ENCODE measurements around the gene PSIP1. TPM values are rescaled to one million over a fixed set of nuclear protein-coding genes. Genes with fewer than 3 reads are reported as not detected.
"Not testable (repeated sequence)": the region's sequence is repeated elsewhere in the genome, so short reads cannot be mapped to it uniquely, and the experiment has no call there.

The PSIP1 gene
- polyA plus RNA-seq, 3 donors, result 14.7 to 20.2 (median 19.8) TPM

DNA sequence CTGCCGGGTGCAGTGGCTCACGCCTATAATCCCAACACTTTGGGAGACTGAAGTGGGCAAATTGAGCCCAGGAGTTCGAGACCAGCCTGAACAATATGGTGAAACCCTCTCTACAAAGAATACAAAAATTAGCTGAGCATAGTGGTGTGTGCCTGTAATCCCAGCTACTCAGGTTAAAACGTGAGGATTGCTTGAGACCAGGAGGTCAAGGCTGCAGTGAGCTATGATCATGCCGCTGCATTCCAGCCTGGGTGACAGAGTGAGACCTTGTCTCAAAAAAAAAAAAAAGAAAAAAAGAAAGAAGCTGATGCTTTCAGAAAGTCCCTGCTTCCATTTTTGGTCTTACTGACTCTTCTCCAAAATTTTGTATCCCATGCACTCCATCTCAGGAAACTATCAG lies 56.8 kb downstream of the PSIP1 start:
- H3K27ac Mint-ChIP-seq, result peak overlapping the region in 2 of 7 donors; percentile 10 to 75
- H3K27me3 Mint-ChIP-seq (ENCODE audit: low read depth in 3 of 3), result no peaks in the 10 kb centered on the region
- TF ChIP-seq, protein P1, sequence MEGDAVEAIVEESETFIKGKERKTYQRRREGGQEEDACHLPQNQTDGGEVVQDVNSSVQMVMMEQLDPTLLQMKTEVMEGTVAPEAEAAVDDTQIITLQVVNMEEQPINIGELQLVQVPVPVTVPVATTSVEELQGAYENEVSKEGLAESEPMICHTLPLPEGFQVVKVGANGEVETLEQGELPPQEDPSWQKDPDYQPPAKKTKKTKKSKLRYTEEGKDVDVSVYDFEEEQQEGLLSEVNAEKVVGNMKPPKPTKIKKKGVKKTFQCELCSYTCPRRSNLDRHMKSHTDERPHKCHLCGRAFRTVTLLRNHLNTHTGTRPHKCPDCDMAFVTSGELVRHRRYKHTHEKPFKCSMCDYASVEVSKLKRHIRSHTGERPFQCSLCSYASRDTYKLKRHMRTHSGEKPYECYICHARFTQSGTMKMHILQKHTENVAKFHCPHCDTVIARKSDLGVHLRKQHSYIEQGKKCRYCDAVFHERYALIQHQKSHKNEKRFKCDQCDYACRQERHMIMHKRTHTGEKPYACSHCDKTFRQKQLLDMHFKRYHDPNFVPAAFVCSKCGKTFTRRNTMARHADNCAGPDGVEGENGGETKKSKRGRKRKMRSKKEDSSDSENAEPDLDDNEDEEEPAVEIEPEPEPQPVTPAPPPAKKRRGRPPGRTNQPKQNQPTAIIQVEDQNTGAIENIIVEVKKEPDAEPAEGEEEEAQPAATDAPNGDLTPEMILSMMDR (IDR thresholded peaks at IDR 0.05), result no peak
- no peaks in the 10 kb centered on the region for H3K4me1 ChIP-seq (ENCODE audit: control insufficient read depth in 1 of 2, insufficient read depth in 2 of 2, low read length in 2 of 2)
- H3K9me3 ChIP-seq (replicated peaks in 1 of 2; ENCODE audit: control insufficient read depth in 1 of 2, insufficient read depth in 1 of 2, low read length in 2 of 2), result no peaks in the 10 kb centered on the region
- no peak for DNase-seq
- no peaks in the 10 kb centered on the region for H3K4me1 Mint-ChIP-seq
- H3K36me3 ChIP-seq (replicated peaks in 1 of 2; ENCODE audit: control insufficient read depth in 1 of 2, insufficient read depth in 2 of 2, low read length in 2 of 2), result peaks cover 84 to 97% of the 10 kb centered on the region in 2 donors
- peaks cover 47% of the 10 kb centered on the region for H4K20me1 ChIP-seq (ENCODE audit: insufficient read depth, low read length)
- no peak overlapping the region for H3K27ac ChIP-seq (ENCODE audit: low read depth in 1 of 2, low read length in 2 of 2)
- H3K4me3 Mint-ChIP-seq, result no peak overlapping the region
- no peak overlapping the region for H3K4me3 ChIP-seq (replicated peaks in 1 of 3; ENCODE audit: low read depth in 2 of 3, low read length in 3 of 3)
- no peaks in the 10 kb centered on the region for H3K27me3 ChIP-seq (ENCODE audit: control insufficient read depth in 2 of 2, insufficient read depth in 2 of 2, low read length in 2 of 2)
- intact Hi-C loops (cut with micrococcal nuclease), result no loop called here
- peaks cover 71 to 93% of the 10 kb centered on the region in 2 donors for H3K36me3 Mint-ChIP-seq
- no peak overlapping the region for H3K9ac ChIP-seq (ENCODE audit: insufficient read depth, low read length, poor library complexity, severe bottlenecking)
- H3K4me2 ChIP-seq (replicated peaks; ENCODE audit: extremely low read depth, low read length, poor library complexity, severe bottlenecking), result no peak overlapping the region
- H3K9me3 Mint-ChIP-seq, result no peaks in the 10 kb centered on the region
- no peak overlapping the region for H2AFZ ChIP-seq (ENCODE audit: insufficient read depth, low read depth, low read length, poor library complexity, severe bottlenecking)
- 100% methylated on average over 2 of the region's 5 CpGs for whole genome bisulfite sequencing (ENCODE audit: insufficient coverage)
- peaks cover 8% of the 10 kb centered on the region for H3K79me2 ChIP-seq (ENCODE audit: insufficient read depth, low read length)

DNA sequence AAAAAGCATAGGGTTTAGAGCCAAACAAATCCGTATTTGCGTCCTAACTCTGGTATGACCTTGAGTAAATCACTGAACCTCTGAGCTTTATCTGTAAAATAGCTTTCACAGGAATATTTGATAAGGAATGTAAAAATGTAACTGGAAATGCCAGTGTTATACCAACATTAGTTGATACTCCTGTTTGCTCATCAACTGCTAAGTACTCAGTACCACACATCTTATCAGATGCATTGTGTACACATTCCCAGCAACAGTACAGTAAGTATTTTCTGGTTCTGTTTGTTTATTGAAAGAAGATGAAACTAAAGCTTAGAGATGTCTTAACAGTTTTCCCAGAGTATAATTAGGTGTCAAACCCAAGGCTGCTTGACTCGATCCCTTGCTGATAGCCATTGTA lies 66.6 kb downstream of the PSIP1 start:
- H3K9ac ChIP-seq (ENCODE audit: insufficient read depth, low read length, poor library complexity, severe bottlenecking), result no peak overlapping the region
- peaks cover 72 to 82% of the 10 kb centered on the region in 2 donors for H3K36me3 ChIP-seq (replicated peaks in 1 of 2; ENCODE audit: control insufficient read depth in 1 of 2, insufficient read depth in 2 of 2, low read length in 2 of 2)
- peaks cover 75% of the 10 kb centered on the region for H4K20me1 ChIP-seq (ENCODE audit: insufficient read depth, low read length)
- H2AFZ ChIP-seq (ENCODE audit: insufficient read depth, low read depth, low read length, poor library complexity, severe bottlenecking), result no peak overlapping the region
- Mint-ChIP-seq H3K27ac (no peak overlapping the region), H3K9me3 (peaks cover 0 to 5% (median 0%) of the 10 kb centered on the region in 7 donors), H3K27me3 (ENCODE audit: low read depth in 3 of 3) (no peaks in the 10 kb centered on the region), H3K4me3 (no peak overlapping the region), H3K4me1 (no peaks in the 10 kb centered on the region), H3K36me3 (peaks cover 80 to 91% of the 10 kb centered on the region in 2 donors)
- peak overlapping the region in 1 of 2 donors; percentile 41 for H3K27ac ChIP-seq (ENCODE audit: low read depth in 1 of 2, low read length in 2 of 2)
- TF ChIP-seq, protein P1 (IDR thresholded peaks at IDR 0.05), result no peak
- intact Hi-C loops (cut with micrococcal nuclease), result no loop called here
- no peak for DNase-seq
- no CpG with 5 or more reads among the region's 3 CpGs for WGBS (ENCODE audit: insufficient coverage)
- H3K9me3 ChIP-seq (replicated peaks in 1 of 2; ENCODE audit: control insufficient read depth in 1 of 2, insufficient read depth in 1 of 2, low read length in 2 of 2), result no peaks in the 10 kb centered on the region
- no peak overlapping the region for H3K4me2 ChIP-seq (replicated peaks; ENCODE audit: extremely low read depth, low read length, poor library complexity, severe bottlenecking)
- H3K4me3 ChIP-seq (replicated peaks in 1 of 3; ENCODE audit: low read depth in 2 of 3, low read length in 3 of 3), result no peak overlapping the region
- H3K79me2 ChIP-seq (ENCODE audit: insufficient read depth, low read length), result peaks cover 20% of the 10 kb centered on the region
- H3K4me1 ChIP-seq (ENCODE audit: control insufficient read depth in 1 of 2, insufficient read depth in 2 of 2, low read length in 2 of 2), result no peaks in the 10 kb centered on the region
- H3K27me3 ChIP-seq (ENCODE audit: control insufficient read depth in 2 of 2, insufficient read depth in 2 of 2, low read length in 2 of 2), result no peaks in the 10 kb centered on the region

DNA sequence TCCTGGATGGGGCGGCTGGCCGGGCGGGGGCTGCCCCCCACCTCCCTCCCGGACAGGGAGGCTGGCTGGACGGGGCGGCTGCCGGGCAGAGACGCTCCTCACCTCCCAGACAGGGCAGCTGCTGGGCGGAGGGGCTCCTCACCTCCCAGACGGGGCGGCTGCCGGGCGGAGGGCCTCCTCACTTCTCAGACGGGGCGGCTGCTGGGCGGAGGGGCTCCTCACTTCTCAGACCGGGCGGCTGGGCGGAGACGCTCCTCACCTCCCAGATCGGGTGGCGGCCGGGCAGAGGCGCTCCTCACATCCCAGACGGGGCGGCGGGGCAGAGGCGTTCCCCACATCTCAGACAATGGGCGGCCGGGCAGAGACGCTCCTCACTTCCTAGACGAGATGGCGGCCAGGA lies 68.5 kb downstream of the PSIP1 start:
- H3K4me3 ChIP-seq (replicated peaks in 1 of 3; ENCODE audit: low read depth in 2 of 3, low read length in 3 of 3); H3K9me3 ChIP-seq (replicated peaks in 1 of 2; ENCODE audit: control insufficient read depth in 1 of 2, insufficient read depth in 1 of 2, low read length in 2 of 2); H3K4me3 Mint-ChIP-seq; H3K4me2 ChIP-seq (replicated peaks; ENCODE audit: extremely low read depth, low read length, poor library complexity, severe bottlenecking); H2AFZ ChIP-seq (ENCODE audit: insufficient read depth, low read depth, low read length, poor library complexity, severe bottlenecking); H3K4me1 ChIP-seq (ENCODE audit: control insufficient read depth in 1 of 2, insufficient read depth in 2 of 2, low read length in 2 of 2); H3K4me1 Mint-ChIP-seq; H3K9ac ChIP-seq (ENCODE audit: insufficient read depth, low read length, poor library complexity, severe bottlenecking); DNase-seq; intact Hi-C loops (cut with micrococcal nuclease); H3K9me3 Mint-ChIP-seq; H3K27me3 Mint-ChIP-seq (ENCODE audit: low read depth in 3 of 3); H3K27ac Mint-ChIP-seq; H3K27me3 ChIP-seq (ENCODE audit: control insufficient read depth in 2 of 2, insufficient read depth in 2 of 2, low read length in 2 of 2); H3K27ac ChIP-seq (ENCODE audit: low read depth in 1 of 2, low read length in 2 of 2): not testable (repeated sequence)
- H3K36me3 Mint-ChIP-seq, result peaks cover 70 to 87% of the 10 kb centered on the region in 2 donors
- Histone ChIP-seq H4K20me1 (ENCODE audit: insufficient read depth, low read length) (peaks cover 74% of the 10 kb centered on the region), H3K36me3 (replicated peaks in 1 of 2; ENCODE audit: control insufficient read depth in 1 of 2, insufficient read depth in 2 of 2, low read length in 2 of 2) (peaks cover 60 to 80% of the 10 kb centered on the region in 2 donors), H3K79me2 (ENCODE audit: insufficient read depth, low read length) (peaks cover 39% of the 10 kb centered on the region)
- WGBS (ENCODE audit: insufficient coverage), result over 99% methylated on average over 29 of the region's 33 CpGs

Data from CD14-positive monocyte (primary cell).